Activated CD8-positive, alpha-beta memory T cell treated with anti-CD3 and anti-CD28 coated beads, Interleukin-2, amount 50 U/mL, for 1 hour (primary cell): Measurements from ENCODE around the gene TNS3.

Experiments
- DNase-seq: peaks from one replicate; pipeline ENCODE4 v3.0.0-alpha.2; 2020; ENCODE audit errors: extremely low read depth

The TNS3 gene

DNA sequence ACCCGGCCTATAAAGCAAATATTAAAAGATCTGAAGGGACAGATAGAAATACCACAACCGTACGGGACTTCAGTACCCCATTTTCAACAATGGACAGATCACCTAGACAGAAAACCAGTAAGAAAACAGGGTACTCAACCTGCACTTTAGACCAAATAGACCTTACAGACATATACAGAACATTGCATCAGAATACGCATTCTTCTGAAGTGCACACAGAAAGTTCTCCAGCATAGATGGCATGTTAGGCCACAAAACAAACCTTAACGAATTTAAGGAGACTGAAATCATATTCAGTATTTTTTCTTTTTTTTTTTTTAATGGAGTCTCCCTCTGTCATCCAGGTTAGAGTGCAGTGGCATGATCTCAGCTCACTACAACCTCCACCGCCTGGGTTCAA is 151.5 kb downstream of the TNS3 start:
- DNase-seq, result no peak

DNA sequence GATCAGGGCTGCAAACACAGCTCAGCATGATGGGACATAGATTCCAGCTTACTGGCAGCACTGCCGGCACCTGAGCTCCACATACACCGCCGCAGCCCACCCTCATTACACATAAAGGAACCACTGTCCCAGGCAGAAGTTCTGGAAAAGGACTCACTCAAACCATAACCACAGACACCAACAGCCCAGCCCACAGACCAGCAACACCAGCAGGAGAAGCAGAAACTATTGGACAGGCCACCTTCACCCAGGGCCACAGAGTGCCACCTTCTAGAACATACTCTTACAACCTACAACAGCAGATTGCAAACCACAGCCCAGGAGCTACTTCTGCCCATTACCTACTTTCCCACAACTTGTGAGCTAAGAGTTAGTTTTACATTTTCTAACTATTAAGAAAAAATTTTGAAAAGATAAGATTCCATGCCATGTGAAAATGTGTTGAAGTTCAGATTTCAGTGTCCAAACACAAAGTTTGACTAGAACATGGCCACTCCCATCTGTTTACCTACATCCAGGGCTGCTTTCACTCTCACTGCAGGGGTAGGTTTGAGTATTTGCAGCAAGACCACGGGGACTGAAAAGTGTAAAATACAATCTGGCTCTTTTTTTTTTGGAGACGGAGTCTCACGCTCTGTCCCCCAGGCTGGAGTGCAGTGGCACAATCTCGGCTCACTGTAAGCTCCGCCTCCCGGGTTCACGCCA is 153.0 kb downstream of the TNS3 start:
- DNase-seq, result no peak

DNA sequence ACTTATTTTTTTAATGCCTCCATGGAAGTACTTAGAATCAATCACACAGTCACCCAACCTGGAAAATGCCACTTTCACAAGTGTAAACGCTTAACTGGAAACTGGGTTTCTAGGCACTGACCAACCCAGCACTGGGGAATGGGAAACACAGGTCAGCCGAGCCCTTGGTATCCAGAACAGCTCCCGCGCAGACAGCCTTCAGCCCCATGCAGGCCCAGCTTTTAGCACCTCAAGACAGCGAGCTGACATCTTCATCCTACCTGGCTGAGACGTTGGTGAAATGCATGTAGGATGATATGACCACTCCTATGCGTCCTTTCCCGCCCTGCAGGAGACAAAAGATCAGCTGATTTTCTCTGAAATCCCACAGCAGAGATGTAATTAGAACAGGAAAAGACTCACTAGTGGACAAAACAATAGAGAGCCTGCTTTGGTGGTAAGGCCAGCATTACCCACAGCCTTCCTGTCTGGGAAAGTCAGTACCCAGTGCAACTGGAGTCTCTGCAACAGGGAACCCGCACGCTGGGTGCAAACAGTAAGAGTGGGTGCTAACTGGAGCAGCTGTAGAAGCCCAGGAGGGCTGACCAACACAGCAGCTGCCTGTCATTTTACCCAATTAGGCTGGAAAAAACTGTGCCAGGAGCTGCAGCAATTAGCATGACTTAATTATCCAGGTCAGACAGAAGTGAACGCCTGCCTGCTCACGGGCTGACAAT is 153.7 kb downstream of the TNS3 start:
- DNase-seq, result no peak

DNA sequence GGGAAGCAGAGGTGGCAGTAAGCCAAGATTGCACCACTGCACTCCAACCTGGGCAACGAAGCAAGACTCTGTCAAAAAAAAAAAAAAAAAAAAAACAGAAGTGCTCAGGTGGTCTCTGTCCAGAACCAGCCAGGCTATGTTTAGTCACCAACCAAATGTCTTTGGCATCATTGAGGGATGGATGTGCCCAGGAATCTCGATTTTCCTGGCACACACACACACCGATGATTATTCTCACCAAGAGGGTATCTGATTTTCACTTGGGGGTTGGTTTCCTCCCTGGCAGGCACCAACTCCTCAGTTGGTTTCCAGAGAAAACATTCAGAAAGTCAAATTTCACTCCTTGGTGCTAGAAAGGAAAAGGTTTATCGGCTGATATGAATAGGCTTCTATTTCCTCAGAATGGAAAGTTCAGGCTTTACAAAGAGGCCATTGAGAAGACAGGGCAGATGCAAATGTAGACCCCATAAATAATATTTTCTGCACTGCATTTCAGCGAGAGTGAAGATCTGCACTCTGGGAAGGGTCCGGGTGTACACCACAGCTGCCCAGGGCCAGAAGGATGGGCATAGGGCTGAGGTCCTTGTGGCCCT is 154.8 kb downstream of the TNS3 start:
- no peak for DNase-seq

DNA sequence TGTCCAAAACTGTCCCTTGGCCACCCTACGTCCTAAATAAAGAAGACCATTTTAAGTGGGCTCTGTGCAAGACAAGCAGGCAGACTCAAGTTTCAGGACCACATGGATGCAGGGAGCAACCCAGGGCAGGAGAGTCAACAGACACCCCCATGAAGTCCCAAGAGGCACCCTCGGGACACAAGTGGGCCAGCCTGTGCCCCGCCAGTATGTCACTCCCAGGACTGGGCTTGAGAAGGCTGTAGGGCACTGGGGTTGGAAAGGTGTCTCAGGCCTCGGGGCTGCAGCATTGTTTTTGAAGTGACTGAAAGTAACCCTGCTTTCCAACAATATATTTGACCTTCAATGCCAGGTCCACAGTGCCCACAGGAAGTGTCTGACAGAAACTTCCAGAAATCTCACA is 157.4 kb downstream of the TNS3 start:
- no peak for DNase-seq

DNA sequence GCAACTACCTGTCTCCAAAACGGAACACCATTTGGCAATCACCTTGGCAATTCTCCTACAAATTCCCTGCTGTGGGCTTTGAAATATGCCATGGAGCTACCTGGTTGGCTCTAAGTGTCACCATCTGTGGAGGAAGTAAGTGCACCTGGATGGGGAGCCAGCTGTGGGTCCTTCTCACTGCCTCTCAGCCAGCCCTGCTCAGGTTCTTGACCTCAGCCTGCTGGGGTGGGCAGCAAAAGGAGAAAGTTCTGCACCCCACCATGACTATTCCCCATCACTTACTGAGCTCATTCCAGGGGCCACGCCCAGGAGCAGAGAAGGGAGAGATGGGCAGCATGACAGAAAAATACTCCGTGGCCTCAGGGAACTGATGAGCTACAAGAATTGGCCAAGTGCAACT is 158.7 kb downstream of the TNS3 start:
- DNase-seq, result no peak

DNA sequence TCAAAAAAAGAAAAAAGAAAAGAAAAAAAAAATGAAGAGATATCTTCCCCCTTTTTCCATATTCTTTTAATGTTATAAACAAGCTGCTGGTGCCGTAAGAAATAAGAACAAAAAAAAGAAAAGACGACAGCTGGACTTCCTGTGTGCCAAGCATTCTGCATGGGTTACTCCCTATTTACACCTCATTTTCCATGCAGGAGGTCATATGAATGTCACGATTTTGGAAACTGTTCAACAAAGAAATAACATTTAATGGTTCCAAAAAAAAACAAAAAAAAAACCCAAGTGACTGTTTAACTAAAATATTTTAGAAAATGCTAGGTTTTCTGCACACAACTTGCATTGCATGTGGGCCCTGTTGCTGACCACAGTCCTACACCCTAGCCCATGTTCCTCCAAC is 159.3 kb downstream of the TNS3 start:
- no peak for DNase-seq

DNA sequence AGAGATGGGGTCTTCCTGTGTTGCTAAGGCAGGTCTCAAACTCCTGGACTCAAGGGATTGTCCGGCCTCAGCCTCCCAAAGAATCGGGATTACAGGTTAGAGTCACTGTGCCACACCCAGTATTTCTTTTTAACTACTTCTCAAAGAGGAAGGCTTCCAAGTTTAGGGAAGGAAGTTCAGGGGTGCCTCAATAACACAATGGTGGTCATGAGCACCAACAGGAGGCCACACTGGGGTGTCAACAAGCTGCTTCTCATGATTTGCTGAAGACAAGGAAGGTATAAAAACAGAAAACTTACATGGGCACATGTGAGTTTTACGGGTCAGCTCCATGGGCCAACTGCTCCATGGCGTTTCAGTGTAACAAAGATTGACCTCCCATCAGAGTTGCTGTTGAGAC is 160.5 kb downstream of the TNS3 start:
- DNase-seq, result no peak

DNA sequence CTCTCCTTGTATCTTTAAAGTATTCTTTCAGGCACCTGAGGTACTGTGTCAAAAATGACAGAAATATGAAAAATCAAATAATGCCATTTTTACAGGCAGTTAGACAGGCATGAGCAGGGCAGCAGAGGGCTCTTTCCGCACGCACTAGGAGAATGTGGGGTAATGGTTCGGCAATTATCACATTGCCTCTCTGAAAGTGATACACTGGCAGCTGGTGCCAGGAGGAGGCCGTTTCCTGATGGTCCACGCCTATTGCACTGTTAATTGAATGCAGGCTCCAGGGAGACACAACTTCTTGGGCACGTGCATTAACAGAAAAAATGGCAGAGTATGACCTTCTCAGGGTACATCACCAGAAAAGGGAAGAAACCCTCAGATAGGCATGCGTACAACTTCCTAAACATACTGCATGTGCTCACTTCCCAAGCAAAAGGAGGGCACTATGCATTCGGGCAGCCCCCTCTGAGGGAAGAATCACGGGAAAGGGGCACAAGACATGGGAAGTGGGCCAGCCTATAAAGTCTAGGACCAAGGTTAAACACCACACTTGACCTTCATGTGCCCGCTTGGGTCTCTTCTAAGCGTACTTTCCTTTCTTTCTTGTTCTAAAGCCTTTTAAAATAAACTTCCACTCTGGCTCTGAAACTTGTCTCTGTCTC is 161.7 kb downstream of the TNS3 start:
- DNase-seq, result no peak

DNA sequence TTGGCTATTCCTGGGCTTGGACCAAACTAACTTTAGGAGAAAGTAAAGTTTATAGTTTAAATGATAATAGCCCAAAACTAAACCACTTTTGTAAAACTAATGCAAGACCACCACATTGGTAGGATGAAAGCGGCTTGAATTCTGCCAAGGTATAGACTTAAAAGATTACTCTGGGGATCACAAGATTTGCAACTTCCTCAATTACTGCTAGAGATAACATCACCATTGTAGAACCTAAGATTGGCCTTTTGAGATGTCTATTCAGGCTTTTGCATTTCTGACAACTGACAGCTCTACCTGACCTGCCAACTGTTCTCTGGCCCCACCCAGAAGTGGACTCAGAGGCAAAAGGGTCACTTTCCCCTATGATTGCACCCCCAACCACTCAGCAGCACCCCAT is 162.4 kb downstream of the TNS3 start:
- no peak for DNase-seq

DNA sequence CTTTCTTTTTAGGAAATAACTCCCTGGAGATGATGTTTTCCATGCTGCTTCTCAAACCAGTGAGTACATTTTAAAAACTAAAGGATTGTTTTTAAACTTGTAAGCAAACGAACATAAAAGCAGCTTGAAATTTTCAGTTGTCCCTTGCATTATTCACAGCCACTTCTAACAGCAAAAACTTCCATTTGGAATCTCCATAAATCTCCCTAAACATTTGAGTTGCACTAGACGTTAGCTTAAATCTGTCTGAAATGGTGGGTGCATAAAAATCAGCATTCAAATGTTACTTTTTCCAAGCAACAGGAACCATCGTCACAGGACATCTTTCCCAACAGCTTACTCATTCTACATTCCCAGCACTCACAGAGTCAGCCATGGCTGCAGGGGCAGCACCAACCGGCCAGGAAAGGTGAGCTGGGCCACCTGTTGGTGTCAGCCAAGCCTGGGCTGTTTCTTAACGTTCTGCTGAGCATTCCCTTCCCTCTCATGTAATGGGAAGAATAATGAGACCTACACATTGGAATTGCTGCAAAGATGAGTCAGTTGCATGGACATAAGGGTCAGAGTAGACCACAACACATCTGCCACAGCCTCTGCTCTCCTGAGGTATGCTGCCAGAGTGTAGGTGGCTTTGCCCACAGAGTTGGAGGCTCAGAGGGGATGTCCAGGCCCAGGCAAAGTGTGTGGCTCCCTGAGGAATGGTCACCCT is 163.2 kb downstream of the TNS3 start:
- DNase-seq, result no peak

DNA sequence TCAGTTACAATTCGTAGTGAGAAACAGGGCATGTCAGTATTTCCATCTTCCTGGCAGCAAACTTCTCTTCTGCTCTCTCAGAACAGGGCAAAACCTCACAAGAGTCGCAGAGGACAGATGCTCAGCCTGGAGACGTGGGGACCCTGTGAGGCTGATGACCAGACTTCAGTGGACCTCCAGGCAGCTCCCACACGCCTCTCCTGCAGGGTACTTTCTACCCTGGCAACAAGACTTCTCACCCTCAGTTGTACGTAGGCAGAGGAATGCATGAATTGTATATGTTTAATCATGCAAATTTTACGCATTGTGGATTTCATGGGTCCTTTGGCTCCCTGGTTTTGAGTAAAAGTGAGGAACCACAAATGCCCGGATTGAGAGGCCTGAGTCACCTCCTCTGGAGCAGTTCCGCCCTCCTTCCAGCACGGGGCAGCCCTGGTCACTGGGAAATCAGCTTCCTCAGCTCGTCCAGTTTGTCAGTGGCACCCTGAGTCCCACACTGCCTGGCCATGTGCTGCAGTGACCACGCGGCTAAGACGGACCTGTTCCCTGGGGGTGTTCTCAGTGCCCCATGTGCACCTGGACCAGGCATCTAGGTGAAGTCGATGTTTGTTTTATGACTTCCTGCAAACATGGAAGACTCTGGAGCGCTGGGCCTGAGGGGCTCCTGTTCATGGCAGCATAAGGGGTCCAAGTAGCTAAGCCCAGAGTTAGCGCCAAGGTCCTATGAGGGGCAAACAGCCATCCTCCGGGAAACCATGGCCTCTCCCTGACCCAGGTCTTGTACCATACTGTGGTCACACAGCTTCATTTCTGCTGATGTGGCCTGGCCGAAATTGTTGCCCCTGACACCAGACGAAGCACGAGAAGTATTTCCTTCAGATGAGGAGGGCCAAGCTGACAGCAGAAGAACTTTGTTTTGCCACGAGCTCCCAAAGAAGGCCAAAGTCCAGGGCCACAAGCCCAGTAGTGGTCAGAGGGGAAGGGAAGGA is 165.1 kb downstream of the TNS3 start:
- DNase-seq, result no peak

DNA sequence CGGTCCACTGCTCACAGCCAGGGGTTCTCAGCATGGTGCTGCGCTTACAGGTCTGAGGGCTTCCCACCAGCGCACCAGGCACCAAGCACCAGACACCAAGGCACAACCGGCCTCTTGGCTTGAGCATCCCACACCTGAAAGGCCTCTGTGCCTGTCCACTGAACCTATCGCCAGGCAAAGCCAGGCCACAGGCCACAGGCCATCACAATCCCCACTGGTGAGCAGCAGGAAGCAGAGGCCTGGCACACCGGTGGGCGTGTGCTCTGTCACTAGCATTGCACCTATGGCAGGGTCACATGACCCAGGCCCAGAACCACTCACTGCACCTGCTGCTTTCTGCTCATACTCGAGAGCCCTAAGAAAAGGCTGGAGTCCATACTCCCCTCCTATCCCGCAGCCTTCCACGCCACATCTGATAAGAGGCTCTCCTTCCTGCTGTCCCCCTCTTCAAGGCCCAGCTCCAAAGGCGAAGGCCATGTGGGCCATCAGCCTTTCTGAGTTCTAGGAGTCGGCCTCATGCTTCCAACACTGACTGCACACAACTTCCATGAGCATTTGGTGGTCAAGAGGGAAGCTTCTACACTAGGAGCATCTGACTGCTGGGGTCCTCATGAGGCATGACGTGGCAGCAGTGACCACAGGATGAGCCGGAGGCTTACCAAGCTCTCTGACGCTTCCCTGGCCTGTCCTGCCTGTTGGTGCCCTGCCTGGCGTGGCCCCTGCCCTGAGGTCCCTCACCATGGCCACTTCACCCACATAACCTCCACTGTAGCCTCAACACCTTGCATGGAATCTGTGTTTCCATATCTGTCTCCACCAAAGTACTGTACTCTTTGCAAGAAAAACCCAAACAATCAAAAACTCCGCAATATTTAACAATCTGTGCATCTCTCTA is 166.3 kb downstream of the TNS3 start:
- DNase-seq, result no peak

DNA sequence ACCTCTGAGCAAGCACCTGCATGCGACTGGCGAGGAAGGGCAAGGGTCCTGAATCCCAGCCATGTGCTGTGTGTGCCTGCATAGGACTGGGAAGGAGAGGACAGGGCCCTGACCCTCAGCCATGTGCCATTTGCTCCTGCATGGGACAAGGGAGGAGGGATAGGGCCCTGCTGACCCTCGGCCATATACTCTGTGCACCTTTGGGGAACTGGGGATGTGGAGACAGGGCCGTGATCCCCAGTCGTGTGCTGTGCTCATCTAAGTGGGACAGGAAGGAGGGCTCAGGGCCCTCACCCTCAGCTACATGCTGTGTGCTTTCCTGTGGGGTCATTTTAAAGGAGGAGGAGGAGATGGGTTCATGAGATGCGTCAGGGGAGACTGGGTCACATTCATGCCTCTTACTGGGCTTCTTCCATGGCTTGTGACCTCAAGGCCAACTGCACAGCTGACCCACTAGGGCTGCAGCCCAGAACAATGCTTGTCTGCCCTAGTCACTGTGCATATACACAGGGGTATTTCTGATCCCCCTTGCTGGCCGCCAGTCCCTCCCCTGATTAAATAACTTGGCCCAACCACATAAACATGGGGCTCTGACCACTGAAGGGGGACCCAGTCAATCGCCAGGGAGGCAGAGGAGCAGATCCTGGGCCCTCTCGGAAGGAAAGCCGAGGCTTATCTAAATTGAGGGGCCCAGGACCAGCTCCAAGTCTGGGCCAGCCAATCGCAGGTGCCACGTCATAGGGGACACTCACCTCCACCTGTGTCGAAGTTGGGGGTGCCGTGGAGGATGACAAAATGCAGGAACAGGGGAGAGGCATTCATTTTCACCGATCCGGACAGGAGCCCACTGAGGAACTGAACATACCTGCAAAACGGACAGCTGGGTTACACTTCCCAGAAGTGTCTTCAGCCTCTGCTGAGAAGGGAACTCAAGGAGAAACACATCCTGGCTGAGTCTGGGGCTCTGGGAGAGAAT is 167.3 kb downstream of the TNS3 start:
- no peak for DNase-seq

DNA sequence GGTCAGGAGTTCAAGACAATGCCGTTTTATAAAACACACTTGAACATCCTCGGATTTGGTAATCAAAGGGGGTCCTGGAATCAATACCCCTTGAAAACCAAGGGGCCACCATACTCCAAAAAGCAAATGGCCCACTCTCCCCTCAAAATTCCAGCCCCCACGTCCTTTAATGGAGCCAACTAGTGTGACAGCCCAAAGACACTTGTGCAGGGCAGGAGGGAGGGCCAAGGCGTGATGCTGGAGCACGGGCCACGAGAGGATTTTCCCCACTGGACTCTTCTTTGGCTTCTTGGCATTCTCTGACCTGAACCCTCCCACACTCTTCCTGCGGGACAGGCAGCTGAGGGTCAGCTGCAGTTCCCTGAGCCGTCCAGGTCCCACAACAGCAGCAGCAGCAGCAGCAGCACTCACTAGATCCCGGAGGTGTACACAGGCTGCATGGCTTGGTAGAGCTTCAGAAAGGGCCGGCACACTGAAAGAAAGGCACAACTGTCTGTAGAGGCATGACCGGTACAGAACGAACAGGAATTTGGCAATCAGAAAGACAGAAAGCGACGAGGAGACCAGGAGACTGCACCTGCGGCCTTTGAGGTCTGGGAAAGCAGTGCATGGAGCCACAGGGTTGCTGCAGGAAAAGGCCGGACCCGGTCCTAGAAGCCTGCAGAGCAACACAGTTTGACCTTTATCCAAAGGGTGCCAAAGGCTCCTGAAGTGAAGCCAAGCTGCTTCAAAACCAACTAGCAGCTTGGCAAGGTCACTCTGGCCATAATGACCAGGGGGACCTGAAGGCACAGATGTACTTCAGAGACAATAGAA is 168.2 kb downstream of the TNS3 start:
- DNase-seq, result no peak

DNA sequence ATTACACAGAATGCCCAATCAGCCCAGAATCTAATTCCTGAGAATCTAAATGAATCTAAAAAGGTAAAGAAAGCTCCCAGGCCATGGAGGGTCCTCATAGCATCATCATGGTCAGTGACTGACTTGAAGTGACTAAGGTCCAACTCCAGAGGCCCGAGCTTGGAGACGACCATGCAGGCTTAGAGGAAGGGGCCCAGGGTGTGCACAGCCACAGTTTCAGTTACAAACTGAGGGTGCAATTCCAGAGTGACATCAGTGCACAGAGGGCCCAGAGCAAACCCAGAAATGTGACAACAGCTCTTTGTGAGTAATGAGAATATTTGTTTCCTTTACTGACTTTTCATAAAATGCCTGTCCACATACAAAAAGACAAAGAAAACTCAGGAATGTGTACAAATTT is 170.0 kb downstream of the TNS3 start:
- no peak for DNase-seq

DNA sequence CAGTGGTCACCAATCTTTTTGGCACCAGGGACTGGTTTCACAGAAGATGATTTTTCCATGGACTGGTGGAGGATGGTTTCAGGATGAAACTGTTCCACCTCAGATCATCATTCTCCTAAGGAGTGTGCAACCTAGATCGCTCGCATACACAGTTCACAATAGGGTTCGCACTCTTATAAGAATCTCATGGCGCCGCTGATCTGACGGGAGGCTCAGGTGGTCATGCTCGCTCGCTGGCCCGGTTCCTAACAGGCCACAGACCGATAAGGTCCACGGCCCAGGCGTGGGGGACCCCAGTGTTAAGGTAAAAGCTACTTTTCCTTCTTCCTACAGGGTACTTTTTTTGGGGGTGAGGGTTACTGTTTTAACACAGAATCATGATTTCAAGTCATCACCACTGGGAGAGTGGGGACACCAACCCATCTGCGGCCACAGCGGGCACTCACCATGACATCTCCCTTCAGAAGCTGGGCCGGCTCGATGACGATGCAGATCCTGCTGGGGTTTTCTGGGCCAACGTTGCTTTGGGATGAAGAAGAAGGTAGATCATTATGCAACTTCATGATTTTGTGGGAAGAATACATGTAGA is 170.5 kb downstream of the TNS3 start:
- DNase-seq, result no peak
